Stimulated activated memory B cell treated with anti-CD40 and anti-IgM and Interleukin-4, amounts not matched to agents 10 μg/mL and 1 μg/mL and 100 μg/mL, for 72 hours (primary cell): Measurements from ENCODE around the gene UBE2D3.
A peak's percentile ranks its signal among the peaks of the same experiment; 100 is the strongest.

Source experiments
- ATAC-seq: fragments of 150-1000 bp; cut with Tn5 transposase; 2 replicates; pipeline ENCODE4 v1.10.0; 2021
- H3K27ac Mint-ChIP-seq: one replicate; pipeline ENCODE4 v1.8.0; 2022; ENCODE audit warnings: mild to moderate bottlenecking, mixed read lengths
- H3K27me3 Mint-ChIP-seq: one replicate; pipeline ENCODE4 v1.8.0; 2022; ENCODE audit warnings: mixed read lengths
- H3K36me3 Mint-ChIP-seq: one replicate; pipeline ENCODE4 v1.8.0; 2022; ENCODE audit warnings: mixed read lengths
- H3K4me1 Mint-ChIP-seq: one replicate; pipeline ENCODE4 v1.8.0; 2022; ENCODE audit warnings: mixed read lengths
- H3K4me3 Mint-ChIP-seq: one replicate; pipeline ENCODE4 v1.8.0; 2022; ENCODE audit warnings: mild to moderate bottlenecking, moderate library complexity, mixed read lengths
- H3K9me3 Mint-ChIP-seq: one replicate; pipeline ENCODE4 v1.8.0; 2022; ENCODE audit warnings: mixed read lengths

UBE2D3 gene

DNA sequence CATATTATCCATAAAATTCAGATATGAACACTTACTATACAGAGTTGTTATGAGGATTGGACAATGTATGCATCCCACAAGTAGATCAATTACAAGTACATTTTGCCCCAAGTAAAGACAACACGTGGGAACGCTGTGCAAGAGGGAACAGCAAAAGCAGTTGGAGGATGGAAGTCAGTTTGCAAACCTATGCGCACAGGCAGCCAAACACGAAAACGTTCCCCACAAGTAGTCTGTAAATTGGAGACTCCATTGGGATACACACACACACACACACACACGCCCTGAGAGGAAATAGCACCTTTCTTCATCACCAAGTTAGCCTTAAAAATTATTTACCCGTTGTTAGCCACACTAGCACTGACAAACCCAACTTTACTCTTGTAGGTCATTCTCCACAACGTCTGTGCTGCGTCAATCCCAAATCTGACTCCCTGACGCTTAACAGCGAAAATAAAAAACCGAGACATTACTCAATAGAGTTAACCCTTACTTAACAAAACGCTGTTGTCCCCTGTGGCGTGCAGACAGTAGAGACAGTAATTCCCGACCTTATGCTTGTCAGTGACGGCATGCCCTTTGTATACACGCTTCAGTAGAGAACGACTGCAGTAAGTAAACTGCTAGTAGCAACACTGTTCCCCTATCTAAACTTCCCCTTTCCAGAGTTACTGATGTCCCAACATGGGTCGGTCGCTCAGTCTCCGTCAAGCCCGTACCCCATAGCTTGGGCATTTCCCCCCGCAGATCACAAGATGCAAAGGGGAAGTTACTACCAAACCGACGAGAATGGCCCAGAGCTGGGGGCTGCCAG lies 67.3 kb downstream of the UBE2D3 start:
- ATAC-seq: peak; percentile 94
- Mint-ChIP-seq H3K27ac (peak overlapping the region; percentile 99), H3K9me3 (no peaks in the 10 kb centered on the region), H3K27me3 (no peaks in the 10 kb centered on the region), H3K36me3 (peaks cover 24% of the 10 kb centered on the region), H3K4me1 (peaks cover 55% of the 10 kb centered on the region), H3K4me3 (peak overlapping the region; percentile 93)

DNA sequence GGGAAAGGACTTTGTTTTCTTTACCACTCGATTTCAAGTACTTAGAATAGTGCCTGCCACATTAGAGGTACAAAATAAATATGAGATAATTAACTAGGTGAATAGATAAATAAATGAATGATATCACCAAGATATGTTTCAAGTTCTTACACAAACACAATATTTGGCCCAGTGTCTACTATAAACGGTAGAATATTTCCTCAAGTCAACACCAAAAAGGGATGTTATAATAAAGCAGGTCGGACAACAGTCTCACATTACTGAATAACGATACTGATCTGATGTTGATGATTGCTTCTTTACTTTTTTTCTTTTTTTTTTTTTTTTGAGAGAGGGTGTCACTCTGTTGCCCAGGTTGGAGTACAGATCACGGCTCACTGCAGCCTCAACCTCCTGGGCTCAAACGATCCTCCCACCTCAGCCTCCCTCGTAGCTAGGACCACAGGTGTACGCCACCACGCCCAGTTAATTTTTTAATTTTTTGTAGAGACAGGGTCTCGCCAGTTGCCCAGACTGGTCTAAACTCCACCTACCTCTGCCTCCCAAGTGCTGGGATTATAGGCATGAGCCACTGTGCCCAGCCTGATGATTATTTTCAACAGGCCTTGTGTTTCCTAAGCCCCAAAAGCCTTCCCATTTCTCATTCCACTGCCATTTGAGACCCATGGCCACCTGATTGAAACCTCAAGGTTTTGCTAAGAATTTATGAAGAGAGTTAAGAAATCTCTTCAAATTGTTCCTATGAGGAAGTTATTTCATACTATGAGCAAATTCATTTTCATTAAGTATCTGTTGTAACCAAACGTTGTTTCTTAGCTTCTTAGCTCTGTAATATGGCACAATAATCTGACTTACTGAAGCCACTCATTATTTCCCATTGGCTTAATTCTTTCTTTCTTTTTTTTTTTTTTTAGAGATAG lies 68.8 kb downstream of the UBE2D3 start:
- Mint-ChIP-seq H3K9me3 (no peaks in the 10 kb centered on the region), H3K4me1 (peaks cover 55% of the 10 kb centered on the region), H3K27me3 (no peaks in the 10 kb centered on the region), H3K36me3 (peaks cover 24% of the 10 kb centered on the region), H3K4me3 (peak overlapping the region; percentile 93), H3K27ac (peak overlapping the region; percentile 99)
- ATAC-seq: no peak

DNA sequence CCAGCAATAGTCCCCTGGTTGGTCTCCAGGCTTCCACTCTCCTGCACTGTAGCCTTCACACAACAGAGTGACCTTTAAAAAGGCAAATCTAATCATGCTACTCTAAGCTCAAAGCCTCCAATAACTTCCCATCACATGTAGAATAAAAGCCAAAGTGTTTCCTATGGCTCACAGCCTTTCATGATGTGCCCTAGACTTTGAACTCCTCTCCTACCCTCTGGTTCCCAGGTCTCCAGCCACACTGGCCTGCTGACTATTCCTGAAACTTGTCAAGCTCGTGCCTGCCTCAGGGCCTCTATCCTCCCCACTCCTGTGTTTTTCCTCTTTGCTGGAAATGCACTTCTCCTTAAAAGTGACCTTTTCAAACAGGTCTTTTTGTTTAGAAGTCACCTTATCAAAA lies 69.7 kb downstream of the UBE2D3 start:
- Mint-ChIP-seq H3K9me3 (no peaks in the 10 kb centered on the region), H3K36me3 (peaks cover 24% of the 10 kb centered on the region), H3K27ac (peak overlapping the region; percentile 99), H3K4me3 (peak overlapping the region; percentile 37), H3K4me1 (peaks cover 55% of the 10 kb centered on the region), H3K27me3 (no peaks in the 10 kb centered on the region)
- ATAC-seq: no peak

DNA sequence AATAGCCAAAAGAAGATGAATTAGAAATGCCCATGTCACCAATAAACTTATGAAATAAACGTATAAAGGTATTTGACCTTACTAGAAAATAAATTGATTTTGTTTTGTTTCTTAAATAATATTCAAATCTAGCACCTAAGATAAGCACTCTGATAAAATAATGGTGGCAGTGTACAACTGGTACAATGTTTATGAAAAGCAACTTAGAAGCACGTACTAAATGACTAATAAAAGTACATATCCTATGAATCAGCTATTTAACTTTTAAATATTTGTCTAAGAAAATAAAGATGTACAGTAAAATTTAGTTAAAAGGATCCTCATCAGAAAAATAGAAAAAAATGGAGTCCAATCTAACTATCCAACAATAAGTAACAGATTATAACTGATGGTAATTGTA lies 73.3 kb downstream of the UBE2D3 start:
- Mint-ChIP-seq H3K27ac (no peak overlapping the region), H3K4me1 (peaks cover 32% of the 10 kb centered on the region), H3K4me3 (no peak overlapping the region), H3K36me3 (peaks cover 39% of the 10 kb centered on the region), H3K9me3 (no peaks in the 10 kb centered on the region), H3K27me3 (no peaks in the 10 kb centered on the region)
- ATAC-seq: no peak

DNA sequence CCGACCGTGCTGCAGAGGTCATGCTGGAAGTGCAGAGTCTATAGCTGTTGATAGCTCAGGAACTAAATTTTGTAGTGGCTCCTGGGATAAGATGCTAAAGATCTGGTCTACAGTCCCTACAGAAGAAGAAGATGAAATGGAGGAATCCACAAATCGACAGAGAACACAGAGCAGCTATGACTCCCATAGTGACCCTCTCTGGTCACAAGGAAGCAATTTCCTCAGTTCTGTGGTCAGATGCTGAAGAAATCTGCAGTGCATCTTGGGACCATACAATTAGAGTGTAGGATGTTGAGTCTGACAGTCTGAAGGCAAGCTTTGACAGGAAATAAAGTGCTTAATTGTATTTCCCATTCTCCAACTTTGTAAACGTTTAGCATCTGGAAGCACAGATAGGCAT lies 75.4 kb downstream of the UBE2D3 start:
- H3K9me3 Mint-ChIP-seq: no peaks in the 10 kb centered on the region
- no peak overlapping the region for H3K4me3 Mint-ChIP-seq
- no peak overlapping the region for H3K27ac Mint-ChIP-seq
- peaks cover 11% of the 10 kb centered on the region for H3K4me1 Mint-ChIP-seq
- no peak for ATAC-seq
- H3K27me3 Mint-ChIP-seq: no peaks in the 10 kb centered on the region
- peaks cover 24% of the 10 kb centered on the region for H3K36me3 Mint-ChIP-seq
